GM23248 (cell line): ENCODE data around the gene SGK1.

Source experiments
- EZH2 ChIP-seq: fragments of 200-600 bp; sonication (generic); IDR thresholded peaks from 2 replicates; pipeline ENCODE4 v1.6.1; 2018; ENCODE audit warnings: antibody characterized with exemption, mild to moderate bottlenecking; ENCODE audit not compliant: insufficient read depth, poor library complexity, severe bottlenecking
- EZH2phosphoT487 ChIP-seq: fragments of 200-600 bp; sonication (generic); IDR thresholded peaks from 2 replicates; pipeline ENCODE4 v1.6.1; 2018; ENCODE audit warnings: antibody characterized with exemption, moderate library complexity, mild to moderate bottlenecking, low read depth; ENCODE audit not compliant: insufficient read depth

DNA sequence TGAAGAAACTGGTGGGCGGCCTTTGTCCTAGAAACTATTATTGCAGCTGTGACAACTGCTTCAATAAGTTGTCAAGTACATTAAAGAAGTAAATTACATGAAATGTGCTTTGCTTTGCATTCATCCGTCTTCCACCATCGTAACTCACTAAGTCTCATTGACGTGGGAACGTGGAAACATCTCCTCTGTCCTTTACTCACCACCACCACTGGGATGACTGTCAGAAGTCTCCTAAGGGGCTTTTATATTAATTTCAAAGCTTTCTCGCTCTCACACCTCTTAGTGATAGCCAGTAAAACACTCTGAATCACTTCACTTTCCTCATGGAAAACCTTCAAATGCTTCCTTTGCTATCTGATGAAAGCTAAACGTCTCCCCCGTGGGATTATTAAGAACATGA is 153.6 kb downstream of the SGK1 start:
- TF ChIP-seq EZH2 = no peak
- TF ChIP-seq EZH2phosphoT487 = no peak
